Endodermal cell (in vitro differentiated cells): ENCODE data around the gene SIDT1. TPM values are rescaled to one million over a fixed set of nuclear protein-coding genes. Genes with fewer than 3 reads are reported as not detected.

Source experiments
- DNase-seq: peaks from one replicate; pipeline ENCODE4 v3.0.0-alpha.2; 2017
- H3K27ac ChIP-seq: 2 replicates; pipeline ENCODE4 v1.5.1; 2013; ENCODE audit warnings: mild to moderate bottlenecking, low read depth, low read length, moderate library complexity
- H3K27me3 ChIP-seq: 2 replicates; pipeline ENCODE4 v1.6.1; 2013; ENCODE audit warnings: mild to moderate bottlenecking, low read length, moderate library complexity; ENCODE audit not compliant: insufficient read depth, control insufficient read depth, poor library complexity, severe bottlenecking
- H3K36me3 ChIP-seq: 2 replicates; pipeline ENCODE4 v1.7.0; 2013; ENCODE audit warnings: mild to moderate bottlenecking, low read length, moderate library complexity; ENCODE audit not compliant: control insufficient read depth, insufficient read depth
- H3K4me1 ChIP-seq: one replicate; pipeline ENCODE4 v1.7.0; 2013; ENCODE audit warnings: low read length; ENCODE audit not compliant: control insufficient read depth, insufficient read depth
- H3K4me3 ChIP-seq: 2 replicates; pipeline ENCODE4 v1.5.1; 2013; ENCODE audit warnings: mild to moderate bottlenecking, low read length, moderate library complexity
- H3K9ac ChIP-seq: 2 replicates; pipeline ENCODE4 v1.6.1; 2013; ENCODE audit warnings: mild to moderate bottlenecking, low read length, moderate library complexity; ENCODE audit not compliant: poor library complexity, severe bottlenecking; ENCODE audit errors: extremely low read depth
- H3K9me3 ChIP-seq: 2 replicates; pipeline ENCODE4 v1.6.1; 2013; ENCODE audit warnings: mild to moderate bottlenecking, low read length, moderate library complexity; ENCODE audit not compliant: control insufficient read depth
- H3K27ac Mint-ChIP-seq: 2 replicates; pipeline ENCODE4 v1.8.0; 2020; ENCODE audit warnings: mixed read lengths
- H3K27me3 Mint-ChIP-seq: 2 replicates; pipeline ENCODE4 v1.8.0; 2021; ENCODE audit warnings: mild to moderate bottlenecking, mixed read lengths; ENCODE audit not compliant: insufficient read depth
- H3K36me3 Mint-ChIP-seq: 2 replicates; pipeline ENCODE4 v1.8.0; 2020; ENCODE audit warnings: low read depth, mixed read lengths
- H3K4me1 Mint-ChIP-seq: 2 replicates; pipeline ENCODE4 v1.8.0; 2020; ENCODE audit warnings: mixed read lengths
- H3K4me3 Mint-ChIP-seq: 2 replicates; pipeline ENCODE4 v1.8.0; 2020; ENCODE audit warnings: mild to moderate bottlenecking, moderate library complexity, mixed read lengths
- H3K9me3 Mint-ChIP-seq: 2 replicates; pipeline ENCODE4 v1.8.0; 2020; ENCODE audit warnings: mild to moderate bottlenecking, mixed read lengths
- WGBS, 2 experiments: methylation state at CpG; one replicate each; pipeline versions ENCODE4 v1.1.5 to v1.1.7; 2013; ENCODE audit warnings: missing lambda C conversion rate in 2 of 2, mixed read lengths in 1 of 2; ENCODE audit not compliant: insufficient coverage in 1 of 2, insufficient read length in 1 of 2; 5-methylcytosine and 5-hydroxymethylcytosine counted together
- total RNA-seq, 2 donors: library from RNA; stranded (reverse); fragmentation: NEBNext Ultra II Directional in 1 of 2; extraction: Animal tissue kit (Norgen Biotek cat#: 25700) in 1 of 2; gene quantifications; 2 replicates in 1 of 2; 3 replicates in 1 of 2; pipeline ENCODE4 v1.2.1, GENCODE V29; 2021
- TF ChIP-seq, protein P1 (sequence below): fragments of 200-600 bp; sonication (generic); conservative IDR thresholded peaks from 2 replicates; pipeline ENCODE4 v1.5.0; 2021; ENCODE audit warnings: antibody characterized with exemption, mild to moderate bottlenecking

The SIDT1 gene
- total RNA-seq, 2 donors from 2014 or later = not detected

DNA sequence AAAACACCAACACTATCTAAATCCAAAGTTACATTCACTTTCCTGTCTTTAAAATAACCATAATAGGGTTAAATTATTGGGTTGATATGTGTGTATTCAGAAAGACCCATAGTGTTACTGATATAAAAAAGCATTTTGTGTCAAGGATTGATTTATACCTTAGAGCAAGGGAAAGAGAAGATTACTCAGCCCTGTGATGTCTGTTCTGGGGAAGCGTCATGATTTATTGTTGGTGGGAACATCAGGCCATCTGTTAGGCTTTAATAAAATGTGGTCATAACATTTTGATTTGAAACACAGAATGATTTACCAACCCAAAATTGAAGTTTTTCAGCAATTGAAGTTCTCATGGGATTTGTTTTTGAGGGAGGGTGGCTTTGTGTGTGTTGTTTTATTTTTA is 33.2 kb downstream of the SIDT1 start:
- Histone ChIP-seq H3K27ac (no peak overlapping the region), H3K9me3 (no peaks in the 10 kb centered on the region), H3K36me3 (no peaks in the 10 kb centered on the region), H3K9ac (no peak overlapping the region), H3K27me3 (peaks cover 5% of the 10 kb centered on the region), H3K4me3 (no peak overlapping the region), H3K4me1 (no peaks in the 10 kb centered on the region)
- H3K4me1 Mint-ChIP-seq = no peaks in the 10 kb centered on the region
- 80 to 92% methylated on average over 1 of the region's 1 CpG for WGBS, 2 experiments
- DNase-seq = no peak
- TF ChIP-seq, protein P1, sequence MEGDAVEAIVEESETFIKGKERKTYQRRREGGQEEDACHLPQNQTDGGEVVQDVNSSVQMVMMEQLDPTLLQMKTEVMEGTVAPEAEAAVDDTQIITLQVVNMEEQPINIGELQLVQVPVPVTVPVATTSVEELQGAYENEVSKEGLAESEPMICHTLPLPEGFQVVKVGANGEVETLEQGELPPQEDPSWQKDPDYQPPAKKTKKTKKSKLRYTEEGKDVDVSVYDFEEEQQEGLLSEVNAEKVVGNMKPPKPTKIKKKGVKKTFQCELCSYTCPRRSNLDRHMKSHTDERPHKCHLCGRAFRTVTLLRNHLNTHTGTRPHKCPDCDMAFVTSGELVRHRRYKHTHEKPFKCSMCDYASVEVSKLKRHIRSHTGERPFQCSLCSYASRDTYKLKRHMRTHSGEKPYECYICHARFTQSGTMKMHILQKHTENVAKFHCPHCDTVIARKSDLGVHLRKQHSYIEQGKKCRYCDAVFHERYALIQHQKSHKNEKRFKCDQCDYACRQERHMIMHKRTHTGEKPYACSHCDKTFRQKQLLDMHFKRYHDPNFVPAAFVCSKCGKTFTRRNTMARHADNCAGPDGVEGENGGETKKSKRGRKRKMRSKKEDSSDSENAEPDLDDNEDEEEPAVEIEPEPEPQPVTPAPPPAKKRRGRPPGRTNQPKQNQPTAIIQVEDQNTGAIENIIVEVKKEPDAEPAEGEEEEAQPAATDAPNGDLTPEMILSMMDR = no peak
- H3K36me3 Mint-ChIP-seq = no peaks in the 10 kb centered on the region
- no peaks in the 10 kb centered on the region for H3K27me3 Mint-ChIP-seq
- H3K9me3 Mint-ChIP-seq = no peaks in the 10 kb centered on the region
- H3K27ac Mint-ChIP-seq = no peak overlapping the region
- no peak overlapping the region for H3K4me3 Mint-ChIP-seq

DNA sequence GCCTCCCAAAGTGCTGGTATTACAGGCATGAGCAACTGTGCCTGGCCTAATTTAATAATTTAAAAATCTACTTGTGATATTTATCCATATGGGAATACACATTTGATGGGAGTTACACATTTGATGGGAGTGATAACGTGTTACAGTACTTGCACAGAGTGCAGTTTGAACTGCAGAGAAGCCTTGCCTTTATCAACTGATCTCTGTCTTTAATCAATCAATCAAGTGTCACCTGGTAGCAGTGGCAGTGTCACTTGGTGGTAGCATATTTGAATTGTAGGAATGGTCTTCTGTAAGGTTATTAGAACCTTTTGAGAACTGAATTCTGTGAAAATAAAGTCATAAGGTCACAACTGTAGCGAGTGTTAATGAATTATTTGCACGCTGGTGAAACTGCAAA is 37.8 kb downstream of the SIDT1 start:
- no peaks in the 10 kb centered on the region for H3K9me3 ChIP-seq
- peaks cover 5% of the 10 kb centered on the region for H3K27me3 ChIP-seq
- Mint-ChIP-seq H3K27ac (no peak overlapping the region), H3K4me3 (no peak overlapping the region), H3K4me1 (no peaks in the 10 kb centered on the region), H3K9me3 (no peaks in the 10 kb centered on the region), H3K27me3 (peaks cover 5% of the 10 kb centered on the region), H3K36me3 (no peaks in the 10 kb centered on the region)
- no peaks in the 10 kb centered on the region for H3K4me1 ChIP-seq
- 80 to 89% methylated on average over 1 to 3 of the region's 3 CpGs for WGBS, 2 experiments
- no peaks in the 10 kb centered on the region for H3K36me3 ChIP-seq
- no peak overlapping the region for H3K9ac ChIP-seq
- DNase-seq = no peak
- no peak overlapping the region for H3K27ac ChIP-seq
- H3K4me3 ChIP-seq = no peak overlapping the region
- TF ChIP-seq, protein P1 = no peak

DNA sequence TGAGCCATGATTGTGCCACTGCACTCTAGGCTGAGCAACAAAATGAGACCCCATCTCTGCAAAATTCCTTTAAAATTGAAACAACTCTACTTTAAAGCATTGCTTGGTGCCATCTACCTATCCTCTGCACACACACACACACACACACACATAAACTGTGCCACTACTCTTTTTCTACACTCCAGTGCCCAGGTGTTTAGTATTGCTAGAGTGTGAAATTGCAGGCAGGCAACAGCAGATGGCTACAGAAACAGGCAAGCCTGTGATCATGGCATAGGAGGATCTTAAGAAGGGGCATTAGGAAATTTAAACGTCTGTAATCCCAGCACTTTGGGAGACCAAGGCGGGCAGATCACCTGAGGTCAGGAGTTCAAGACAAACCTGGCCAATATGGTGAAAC is 39.0 kb downstream of the SIDT1 start:
- Histone ChIP-seq H3K9me3 (no peaks in the 10 kb centered on the region), H3K27me3 (peaks cover 5% of the 10 kb centered on the region), H3K36me3 (no peaks in the 10 kb centered on the region), H3K4me1 (no peaks in the 10 kb centered on the region), H3K27ac (no peak overlapping the region), H3K9ac (no peak overlapping the region), H3K4me3 (no peak overlapping the region)
- TF ChIP-seq, protein P1 = no peak
- WGBS, 2 experiments = 84 to 86% methylated on average over 2 of the region's 2 CpGs
- no peak overlapping the region for H3K4me3 Mint-ChIP-seq
- H3K27ac Mint-ChIP-seq = no peak overlapping the region
- peaks cover 5% of the 10 kb centered on the region for H3K27me3 Mint-ChIP-seq
- no peak for DNase-seq
- H3K9me3 Mint-ChIP-seq = no peaks in the 10 kb centered on the region
- no peaks in the 10 kb centered on the region for H3K4me1 Mint-ChIP-seq
- no peaks in the 10 kb centered on the region for H3K36me3 Mint-ChIP-seq
